Measurements from ENCODE around the gene PTGES. TPM values are rescaled to one million over a fixed set of nuclear protein-coding genes. Genes with fewer than 3 reads are reported as not detected.
"Not testable (repeated sequence)": the region's sequence is repeated elsewhere in the genome, so short reads cannot be mapped to it uniquely, and the experiment has no call there.

Gene PTGES
- total RNA-seq, 2 donors from 2014 or later, result 7.9 to 15.9 TPM

GRCh38 chr9:129775448-129775798, 22.6 kb upstream of the PTGES start:
- intact Hi-C loops (cut with DNase I), result loop anchor here in 1 of 2 donors (5.0 kb wide), 1 partner anchor 1207 kb away; no protein-coding TSS in a partner anchor
- DNase-seq (ENCODE audit: low spot score), result no peak

GRCh38 chr9:129774791-129775447, 22.1 kb upstream of the PTGES start:
- intact Hi-C loops (cut with DNase I), result loop anchor here in 1 of 2 donors (5.0 kb wide), 1 partner anchor 1207 kb away; no protein-coding TSS in a partner anchor
- DNase-seq (ENCODE audit: low spot score), result no peak

GRCh38 chr9:129773262-129774048, 20.6 kb upstream of the PTGES start:
- intact Hi-C loops (cut with DNase I), result no loop called here
- no peak for DNase-seq (ENCODE audit: low spot score)

GRCh38 chr9:129770741-129771140, 17.9 kb upstream of the PTGES start:
- intact Hi-C loops (cut with DNase I), result no loop called here
- DNase-seq (ENCODE audit: low spot score), result no peak

- intact Hi-C loops (cut with DNase I), result no loop called here
- no peak for DNase-seq (ENCODE audit: low spot score)
Measured at GRCh38 chr9:129769669-129770068, 16.8 kb upstream of the PTGES start.

GRCh38 chr9:129768486-129768885, 15.6 kb upstream of the PTGES start:
- DNase-seq (ENCODE audit: low spot score), result no peak
- intact Hi-C loops (cut with DNase I), result no loop called here

- no peak for DNase-seq (ENCODE audit: low spot score)
- intact Hi-C loops (cut with DNase I), result no loop called here
Measured at GRCh38 chr9:129765764-129766317, 13.0 kb upstream of the PTGES start.

GRCh38 chr9:129762985-129763926, 10.4 kb upstream of the PTGES start:
- intact Hi-C loops (cut with DNase I), result no loop called here
- no peak for DNase-seq (ENCODE audit: low spot score)

GRCh38 chr9:129762370-129762984, 9.6 kb upstream of the PTGES start:
- DNase-seq (ENCODE audit: low spot score), result peak; percentile 83
- intact Hi-C loops (cut with DNase I), result not testable (repeated sequence)

GRCh38 chr9:129761901-129762369, 9.1 kb upstream of the PTGES start:
- no peak for DNase-seq (ENCODE audit: low spot score)
- intact Hi-C loops (cut with DNase I), result no loop called here

- intact Hi-C loops (cut with DNase I), result no loop called here
- no peak for DNase-seq (ENCODE audit: low spot score)
Measured at GRCh38 chr9:129761293-129761900, 8.6 kb upstream of the PTGES start.

- intact Hi-C loops (cut with DNase I); DNase-seq (ENCODE audit: low spot score): not testable (repeated sequence)
Measured at GRCh38 chr9:129760784-129761183, 7.9 kb upstream of the PTGES start.

- DNase-seq (ENCODE audit: low spot score), result no peak
- intact Hi-C loops (cut with DNase I), result no loop called here
Measured at GRCh38 chr9:129759804-129760502, 7.1 kb upstream of the PTGES start.

- DNase-seq (ENCODE audit: low spot score), result no peak
- intact Hi-C loops (cut with DNase I), result no loop called here
Measured at GRCh38 chr9:129759319-129759718, 6.5 kb upstream of the PTGES start.

- no peak for DNase-seq (ENCODE audit: low spot score)
- intact Hi-C loops (cut with DNase I), result no loop called here
Measured at GRCh38 chr9:129757045-129757444, 4.2 kb upstream of the PTGES start.

GRCh38 chr9:129756191-129756590, 3.3 kb upstream of the PTGES start:
- intact Hi-C loops (cut with DNase I), result no loop called here

GRCh38 chr9:129755151-129755550, 2.3 kb upstream of the PTGES start:
- intact Hi-C loops (cut with DNase I), result no loop called here
- DNase-seq (ENCODE audit: low spot score), result no peak

More at GRCh38 chr9:129756191-129756590, 3.3 kb upstream of the PTGES start:
- DNase-seq (ENCODE audit: low spot score), result no peak

All from posterior vena cava (tissue), 2 donors.